ENCODE results near the gene OBP2B. TPM values are rescaled to one million over a fixed set of nuclear protein-coding genes. Genes with fewer than 3 reads are reported as not detected.
"Not testable (repeated sequence)": the region's sequence is repeated elsewhere in the genome, so short reads cannot be mapped to it uniquely, and the experiment has no call there.

Gene OBP2B
- total RNA-seq, 1 experiment from 2014 or later: not detected

DNA sequence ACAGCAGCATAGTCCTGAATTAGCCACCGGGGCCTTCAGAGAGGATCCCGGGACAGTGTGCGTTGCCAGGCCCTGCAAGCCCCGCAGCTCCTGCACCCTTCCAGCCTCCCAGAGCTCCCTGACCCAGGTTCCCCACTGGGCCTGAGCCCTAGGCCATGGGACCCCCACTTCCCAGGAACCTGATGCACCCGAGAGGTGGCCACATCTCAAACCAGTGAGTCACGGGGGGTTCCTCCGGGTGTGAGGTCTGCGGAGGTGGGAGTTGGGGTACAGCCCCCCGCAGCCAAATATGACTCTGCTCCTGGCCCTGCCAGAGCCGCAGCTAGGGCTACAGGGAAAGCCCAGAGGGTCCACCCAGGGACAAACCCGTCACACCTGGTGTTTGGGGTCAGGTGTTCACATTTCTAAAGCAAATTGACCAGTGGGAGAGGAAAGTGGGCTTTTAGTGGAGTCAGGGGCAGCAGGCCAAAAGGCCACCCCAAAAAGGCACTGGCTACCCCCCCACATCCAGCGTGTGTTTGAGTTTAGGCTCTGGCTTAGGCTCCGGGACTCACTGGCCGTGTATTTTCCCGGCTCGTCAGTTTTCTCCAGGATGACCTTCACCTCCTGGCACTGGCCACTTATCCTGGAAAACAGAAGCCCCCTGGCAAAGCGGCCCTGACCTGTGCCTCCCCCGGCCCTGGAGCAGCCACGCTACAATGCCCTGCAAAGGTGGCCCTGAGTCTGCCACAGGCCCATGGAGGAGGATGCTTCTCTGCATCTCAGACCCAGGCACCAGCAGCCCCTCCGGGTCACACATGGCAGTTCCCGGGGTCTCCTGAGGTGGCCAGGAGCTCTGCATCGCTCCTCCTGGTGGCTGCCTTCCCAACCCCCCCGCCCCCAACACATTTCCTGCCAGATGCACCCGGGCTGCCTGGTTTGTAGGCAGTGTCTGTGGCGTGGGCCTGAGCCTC, 17.4 kb upstream of the OBP2B start:
- CTCF ChIA-PET: no interaction called here

GRCh38 chr9:133225171-133226011, 16.3 kb upstream of the OBP2B start:
- POLR2A ChIA-PET: interaction anchor here (0.7 kb wide), 1 partner anchor 425 kb away, joined by 3 read pairs; no protein-coding TSS in a partner anchor
- H3K27ac Mint-ChIP-seq (ENCODE audit: low read depth, unreplicated experiment): no peak overlapping the region

More for the DNA sequence above, 17.4 kb upstream of the OBP2B start:
- no peaks in the 10 kb centered on the region for H3K36me3 Mint-ChIP-seq (ENCODE audit: insufficient read depth, unreplicated experiment)
- H3K27ac Mint-ChIP-seq (ENCODE audit: low read depth, unreplicated experiment): no peak overlapping the region
- no peak for DNase-seq (ENCODE audit: unreplicated experiment)
- peaks cover 30% of the 10 kb centered on the region for H3K27me3 Mint-ChIP-seq (ENCODE audit: insufficient read depth, unreplicated experiment)
- H3K4me1 Mint-ChIP-seq (ENCODE audit: insufficient read depth, unreplicated experiment): no peaks in the 10 kb centered on the region
- no peaks in the 10 kb centered on the region for H3K9me3 Mint-ChIP-seq (ENCODE audit: unreplicated experiment)
- no TSS peak for BruUV-seq (replicated peaks)
- intact Hi-C loops (cut with micrococcal nuclease): no loop called here
- POLR2A ChIA-PET: interaction anchor here (0.6 kb wide), 1 partner anchor 24 kb away, joined by 3 read pairs; no protein-coding TSS in a partner anchor
- no peak overlapping the region for H3K4me3 Mint-ChIP-seq (ENCODE audit: unreplicated experiment)
- TF ChIP-seq CTCF (IDR thresholded peaks at IDR 0.05; ENCODE audit: unreplicated experiment): no peak

GRCh38 chr9:133224762-133225161, 15.7 kb upstream of the OBP2B start:
- no peak for DNase-seq (ENCODE audit: unreplicated experiment)
- peaks cover 7% of the 10 kb centered on the region for H3K9me3 Mint-ChIP-seq (ENCODE audit: unreplicated experiment)
- CTCF ChIA-PET: no interaction called here
- intact Hi-C loops (cut with micrococcal nuclease): no loop called here
- TF ChIP-seq CTCF (IDR thresholded peaks at IDR 0.05; ENCODE audit: unreplicated experiment): no peak
- no TSS peak for BruUV-seq (replicated peaks)
- POLR2A ChIA-PET: no interaction called here
- H3K4me3 Mint-ChIP-seq (ENCODE audit: unreplicated experiment): no peak overlapping the region
- H3K27ac Mint-ChIP-seq (ENCODE audit: low read depth, unreplicated experiment): no peak overlapping the region
- no peaks in the 10 kb centered on the region for H3K4me1 Mint-ChIP-seq (ENCODE audit: insufficient read depth, unreplicated experiment)
- H3K36me3 Mint-ChIP-seq (ENCODE audit: insufficient read depth, unreplicated experiment): no peaks in the 10 kb centered on the region
- H3K27me3 Mint-ChIP-seq (ENCODE audit: insufficient read depth, unreplicated experiment): peaks cover 30% of the 10 kb centered on the region

More at GRCh38 chr9:133225171-133226011, 16.3 kb upstream of the OBP2B start:
- no peak overlapping the region for H3K4me3 Mint-ChIP-seq (ENCODE audit: unreplicated experiment)
- no peaks in the 10 kb centered on the region for H3K36me3 Mint-ChIP-seq (ENCODE audit: insufficient read depth, unreplicated experiment)
- TF ChIP-seq CTCF (IDR thresholded peaks at IDR 0.05; ENCODE audit: unreplicated experiment): no peak
- CTCF ChIA-PET: no interaction called here
- no peak for DNase-seq (ENCODE audit: unreplicated experiment)
- H3K4me1 Mint-ChIP-seq (ENCODE audit: insufficient read depth, unreplicated experiment): no peaks in the 10 kb centered on the region
- H3K9me3 Mint-ChIP-seq (ENCODE audit: unreplicated experiment): peaks cover 6% of the 10 kb centered on the region
- H3K27me3 Mint-ChIP-seq (ENCODE audit: insufficient read depth, unreplicated experiment): peaks cover 30% of the 10 kb centered on the region
- intact Hi-C loops (cut with micrococcal nuclease): no loop called here
- BruUV-seq (replicated peaks): no TSS peak

DNA sequence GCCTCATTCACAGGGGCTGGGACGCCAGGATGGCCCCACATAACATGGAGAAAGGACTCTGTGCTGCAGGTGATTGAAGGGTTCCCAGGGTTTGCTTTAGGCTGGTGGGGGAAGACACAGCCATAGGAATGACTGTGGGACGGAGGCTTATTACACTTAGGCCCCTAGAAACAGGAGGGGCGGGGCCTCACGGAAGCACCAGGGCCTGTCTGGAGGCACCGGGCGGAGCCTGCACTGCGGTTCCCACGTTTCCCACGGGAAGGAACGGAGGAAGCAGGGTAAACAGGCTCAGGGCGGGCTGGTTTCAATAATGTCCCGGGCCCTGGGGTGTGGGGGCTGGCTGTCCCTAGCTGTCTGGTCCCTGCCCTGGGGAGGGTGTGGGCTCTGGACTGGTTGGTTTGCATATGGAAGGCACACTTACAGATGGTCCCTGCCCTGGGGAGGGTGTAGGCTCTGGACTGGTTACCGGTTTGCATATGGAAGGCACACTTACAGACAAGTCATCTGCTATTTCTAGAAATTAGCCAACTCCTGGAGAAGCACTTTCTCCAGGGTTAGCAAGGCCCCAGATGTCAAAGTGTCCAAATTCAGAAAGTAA, 14.2 kb upstream of the OBP2B start:
- DNase-seq (ENCODE audit: unreplicated experiment); H3K36me3 Mint-ChIP-seq (ENCODE audit: insufficient read depth, unreplicated experiment); H3K4me1 Mint-ChIP-seq (ENCODE audit: insufficient read depth, unreplicated experiment); H3K4me3 Mint-ChIP-seq (ENCODE audit: unreplicated experiment); intact Hi-C loops (cut with micrococcal nuclease); H3K9me3 Mint-ChIP-seq (ENCODE audit: unreplicated experiment); H3K27ac Mint-ChIP-seq (ENCODE audit: low read depth, unreplicated experiment); POLR2A ChIA-PET; BruUV-seq (replicated peaks): not testable (repeated sequence)
- H3K27me3 Mint-ChIP-seq (ENCODE audit: insufficient read depth, unreplicated experiment): peaks cover 37% of the 10 kb centered on the region
- CTCF ChIA-PET: interaction anchor here (0.7 kb wide), 1 partner anchor 46 kb away, joined by 4 read pairs; no protein-coding TSS in a partner anchor

DNA sequence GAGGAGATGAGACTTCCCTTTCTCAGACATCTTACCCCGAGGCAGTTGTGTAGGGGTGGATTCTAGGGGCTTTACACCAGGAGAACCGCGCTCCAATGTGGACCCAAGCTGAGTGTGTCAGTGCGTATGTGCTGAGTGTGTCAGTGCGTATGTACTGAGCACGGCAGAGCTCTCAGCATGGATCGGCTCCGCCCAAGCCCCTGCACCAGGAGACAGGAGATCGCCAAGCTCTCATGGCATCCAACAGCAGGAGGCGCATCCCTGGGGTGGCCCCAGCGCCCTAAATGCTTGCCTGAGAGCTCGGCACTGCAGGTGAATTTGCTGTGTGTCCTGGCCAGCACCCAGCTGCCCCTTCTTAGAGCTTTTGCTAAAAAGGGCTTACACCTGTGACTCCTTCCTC, 12.9 kb upstream of the OBP2B start:
- H3K36me3 Mint-ChIP-seq (ENCODE audit: insufficient read depth, unreplicated experiment); H3K4me3 Mint-ChIP-seq (ENCODE audit: unreplicated experiment); H3K9me3 Mint-ChIP-seq (ENCODE audit: unreplicated experiment); DNase-seq (ENCODE audit: unreplicated experiment); POLR2A ChIA-PET; H3K4me1 Mint-ChIP-seq (ENCODE audit: insufficient read depth, unreplicated experiment); BruUV-seq (replicated peaks); intact Hi-C loops (cut with micrococcal nuclease); H3K27ac Mint-ChIP-seq (ENCODE audit: low read depth, unreplicated experiment); CTCF ChIA-PET: not testable (repeated sequence)
- peaks cover 50% of the 10 kb centered on the region for H3K27me3 Mint-ChIP-seq (ENCODE audit: insufficient read depth, unreplicated experiment)

Data from MCF 10A (cell line).